Ishikawa (cell line): ENCODE measurements around the gene FSIP1.

Experiments used
- RAD21 ChIP-seq: IDR thresholded peaks from 2 replicates; pipeline ENCODE4 v1.6.1; 2012; ENCODE audit warnings: low read depth
- TAF1 ChIP-seq: IDR thresholded peaks from 2 replicates; pipeline ENCODE4 v1.6.1; 2012; ENCODE audit warnings: low read depth, mild to moderate bottlenecking
- TF ChIP-seq, protein P1 (sequence below): IDR thresholded peaks from 2 replicates; pipeline ENCODE4 v1.6.1; 2012; ENCODE audit warnings: low read depth, mild to moderate bottlenecking
- TF ChIP-seq, protein P2 (sequence below): IDR thresholded peaks from 2 replicates; pipeline ENCODE4 v1.6.1; 2012

DNA sequence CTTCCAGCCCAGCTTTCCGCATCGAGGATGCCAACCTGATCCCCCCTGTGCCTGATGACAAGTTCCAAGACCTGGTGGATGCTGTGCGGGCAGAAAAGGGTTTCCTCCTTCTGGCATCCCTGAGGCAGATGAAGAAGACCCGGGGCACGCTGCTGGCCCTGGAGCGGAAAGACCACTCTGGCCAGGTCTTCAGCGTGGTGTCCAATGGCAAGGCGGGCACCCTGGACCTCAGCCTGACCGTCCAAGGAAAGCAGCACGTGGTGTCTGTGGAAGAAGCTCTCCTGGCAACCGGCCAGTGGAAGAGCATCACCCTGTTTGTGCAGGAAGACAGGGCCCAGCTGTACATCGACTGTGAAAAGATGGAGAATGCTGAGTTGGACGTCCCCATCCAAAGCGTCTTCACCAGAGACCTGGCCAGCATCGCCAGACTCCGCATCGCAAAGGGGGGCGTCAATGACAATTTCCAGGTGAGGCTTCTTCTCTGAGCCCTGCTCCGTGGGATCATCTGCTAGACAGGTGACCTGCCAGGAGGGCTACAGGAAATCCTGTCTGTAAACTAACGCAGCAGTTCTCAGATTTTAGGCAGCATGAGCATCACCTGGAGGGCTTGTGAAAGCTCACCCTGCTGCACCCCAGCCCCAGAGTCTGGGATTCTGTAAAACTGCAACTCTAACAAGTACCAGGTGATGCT lies 200.2 kb downstream of the FSIP1 start:
- TF ChIP-seq, protein P1, sequence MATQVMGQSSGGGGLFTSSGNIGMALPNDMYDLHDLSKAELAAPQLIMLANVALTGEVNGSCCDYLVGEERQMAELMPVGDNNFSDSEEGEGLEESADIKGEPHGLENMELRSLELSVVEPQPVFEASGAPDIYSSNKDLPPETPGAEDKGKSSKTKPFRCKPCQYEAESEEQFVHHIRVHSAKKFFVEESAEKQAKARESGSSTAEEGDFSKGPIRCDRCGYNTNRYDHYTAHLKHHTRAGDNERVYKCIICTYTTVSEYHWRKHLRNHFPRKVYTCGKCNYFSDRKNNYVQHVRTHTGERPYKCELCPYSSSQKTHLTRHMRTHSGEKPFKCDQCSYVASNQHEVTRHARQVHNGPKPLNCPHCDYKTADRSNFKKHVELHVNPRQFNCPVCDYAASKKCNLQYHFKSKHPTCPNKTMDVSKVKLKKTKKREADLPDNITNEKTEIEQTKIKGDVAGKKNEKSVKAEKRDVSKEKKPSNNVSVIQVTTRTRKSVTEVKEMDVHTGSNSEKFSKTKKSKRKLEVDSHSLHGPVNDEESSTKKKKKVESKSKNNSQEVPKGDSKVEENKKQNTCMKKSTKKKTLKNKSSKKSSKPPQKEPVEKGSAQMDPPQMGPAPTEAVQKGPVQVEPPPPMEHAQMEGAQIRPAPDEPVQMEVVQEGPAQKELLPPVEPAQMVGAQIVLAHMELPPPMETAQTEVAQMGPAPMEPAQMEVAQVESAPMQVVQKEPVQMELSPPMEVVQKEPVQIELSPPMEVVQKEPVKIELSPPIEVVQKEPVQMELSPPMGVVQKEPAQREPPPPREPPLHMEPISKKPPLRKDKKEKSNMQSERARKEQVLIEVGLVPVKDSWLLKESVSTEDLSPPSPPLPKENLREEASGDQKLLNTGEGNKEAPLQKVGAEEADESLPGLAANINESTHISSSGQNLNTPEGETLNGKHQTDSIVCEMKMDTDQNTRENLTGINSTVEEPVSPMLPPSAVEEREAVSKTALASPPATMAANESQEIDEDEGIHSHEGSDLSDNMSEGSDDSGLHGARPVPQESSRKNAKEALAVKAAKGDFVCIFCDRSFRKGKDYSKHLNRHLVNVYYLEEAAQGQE: no peak
- TF ChIP-seq, protein P2, sequence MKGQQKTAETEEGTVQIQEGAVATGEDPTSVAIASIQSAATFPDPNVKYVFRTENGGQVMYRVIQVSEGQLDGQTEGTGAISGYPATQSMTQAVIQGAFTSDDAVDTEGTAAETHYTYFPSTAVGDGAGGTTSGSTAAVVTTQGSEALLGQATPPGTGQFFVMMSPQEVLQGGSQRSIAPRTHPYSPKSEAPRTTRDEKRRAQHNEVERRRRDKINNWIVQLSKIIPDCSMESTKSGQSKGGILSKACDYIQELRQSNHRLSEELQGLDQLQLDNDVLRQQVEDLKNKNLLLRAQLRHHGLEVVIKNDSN: no peak
- TF ChIP-seq TAF1 (no peak), RAD21 (no peak)
